CD14-positive monocyte (primary cell): ENCODE data around the gene NCR2. TPM values are rescaled to one million over a fixed set of nuclear protein-coding genes. Genes with fewer than 3 reads are reported as not detected.
A peak's percentile ranks its signal among the peaks of the same experiment; 100 is the strongest.

ENCODE experiments used
- DNase-seq, 3 donors: peaks; one replicate each; pipeline ENCODE4 v3.0.0-alpha.2; 2011 to 2022
- H2AFZ ChIP-seq: 2 replicates; pipeline ENCODE4 v1.6.0; 2012; ENCODE audit warnings: mild to moderate bottlenecking, low read depth, low read length, inconsistent platforms; ENCODE audit not compliant: insufficient read depth, poor library complexity, severe bottlenecking
- H3K27ac ChIP-seq, 2 donors: 1 replicate in 1 of 2; 2 replicates in 1 of 2; pipeline ENCODE4 v1.5.1; 2012 to 2013; ENCODE audit warnings: low read length in 2 of 2, control low read depth in 1 of 2, inconsistent platforms in 1 of 2, low read depth in 1 of 2, mild to moderate bottlenecking in 1 of 2
- H3K27me3 ChIP-seq, 2 donors: one replicate each; pipeline versions ENCODE4 v1.6.0 to v1.6.1; 2011 to 2013; ENCODE audit warnings: low read length in 2 of 2; ENCODE audit not compliant: control insufficient read depth in 2 of 2, insufficient read depth in 2 of 2
- H3K36me3 ChIP-seq, 2 donors: replicated peaks in 1 of 2; 1 replicate in 1 of 2; 2 replicates in 1 of 2; pipeline versions ENCODE4 v1.5.1 to v1.6.1; 2012 to 2013; ENCODE audit warnings: low read length in 2 of 2, control low read depth in 1 of 2, inconsistent platforms in 1 of 2, mild to moderate bottlenecking in 1 of 2; ENCODE audit not compliant: insufficient read depth in 2 of 2, control insufficient read depth in 1 of 2
- H3K4me1 ChIP-seq, 2 donors: 1 replicate in 1 of 2; 2 replicates in 1 of 2; pipeline versions ENCODE4 v1.5.1 to v1.6.1; 2012 to 2013; ENCODE audit warnings: low read length in 2 of 2, control low read depth in 1 of 2, inconsistent platforms in 1 of 2, mild to moderate bottlenecking in 1 of 2, moderate library complexity in 1 of 2; ENCODE audit not compliant: insufficient read depth in 2 of 2, control insufficient read depth in 1 of 2
- H3K4me2 ChIP-seq: replicated peaks from 2 replicates; pipeline ENCODE3; 2012; ENCODE audit warnings: low read length, moderate library complexity, mild to moderate bottlenecking; ENCODE audit not compliant: poor library complexity, severe bottlenecking; ENCODE audit errors: extremely low read depth
- H3K4me3 ChIP-seq, 3 experiments: fragments of 200-600 bp in 1 of 3; sonication (generic) in 1 of 3; replicated peaks in 1 of 3; 1 replicate in 2 of 3; 2 replicates in 1 of 3; pipeline ENCODE4 v1.5.1; 2011 to 2013; ENCODE audit warnings: low read length in 3 of 3, mild to moderate bottlenecking in 3 of 3, control low read depth in 2 of 3, low read depth in 2 of 3, inconsistent platforms in 1 of 3, moderate library complexity in 1 of 3
- H3K79me2 ChIP-seq: 2 replicates; pipeline ENCODE4 v1.6.0; 2012; ENCODE audit warnings: mild to moderate bottlenecking, control low read depth, inconsistent platforms, low read length, moderate library complexity; ENCODE audit not compliant: insufficient read depth
- H3K9ac ChIP-seq: 2 replicates; pipeline ENCODE4 v1.6.0; 2017; ENCODE audit warnings: low read length, mild to moderate bottlenecking; ENCODE audit not compliant: insufficient read depth, poor library complexity, severe bottlenecking
- H3K9me3 ChIP-seq, 2 donors: replicated peaks in 1 of 2; 1 replicate in 1 of 2; 2 replicates in 1 of 2; pipeline versions ENCODE4 v1.5.1 to v1.6.1; 2012 to 2013; ENCODE audit warnings: low read length in 2 of 2, control low read depth in 1 of 2; ENCODE audit not compliant: control insufficient read depth in 1 of 2, insufficient read depth in 1 of 2
- H4K20me1 ChIP-seq: 2 replicates; pipeline ENCODE4 v1.6.0; 2012; ENCODE audit warnings: mild to moderate bottlenecking, low read length, control low read depth, moderate library complexity; ENCODE audit not compliant: insufficient read depth
- H3K27ac Mint-ChIP-seq, 7 donors: one replicate each; pipeline ENCODE4 v1.8.0; 2020; ENCODE audit warnings: mild to moderate bottlenecking in 7 of 7, mixed read lengths in 7 of 7, moderate library complexity in 6 of 7, inconsistent platforms in 2 of 7
- H3K27me3 Mint-ChIP-seq, 3 donors: one replicate each; pipeline ENCODE4 v1.8.0; 2021 to 2022; ENCODE audit warnings: low read depth in 3 of 3, mild to moderate bottlenecking in 3 of 3, mixed read lengths in 3 of 3, moderate library complexity in 3 of 3, inconsistent platforms in 1 of 3
- H3K36me3 Mint-ChIP-seq, 2 donors: one replicate each; pipeline ENCODE4 v1.8.0; 2020; ENCODE audit warnings: mixed read lengths in 2 of 2, inconsistent platforms in 1 of 2, mild to moderate bottlenecking in 1 of 2
- H3K4me1 Mint-ChIP-seq: one replicate; pipeline ENCODE4 v1.8.0; 2020; ENCODE audit warnings: mild to moderate bottlenecking, mixed read lengths
- H3K4me3 Mint-ChIP-seq, 2 donors: one replicate each; pipeline ENCODE4 v1.8.0; 2020; ENCODE audit warnings: mild to moderate bottlenecking in 2 of 2, mixed read lengths in 2 of 2, moderate library complexity in 1 of 2
- H3K9me3 Mint-ChIP-seq, 7 donors: one replicate each; pipeline ENCODE4 v1.8.0; 2020 to 2022; ENCODE audit warnings: mixed read lengths in 7 of 7, mild to moderate bottlenecking in 6 of 7, moderate library complexity in 6 of 7, inconsistent platforms in 2 of 7
- CTCF ChIP-seq: fragments of 200-600 bp; IDR thresholded peaks from one replicate; pipeline ENCODE4 v1.8.0; 2022; ENCODE audit warnings: antibody characterized with exemption, mild to moderate bottlenecking
- WGBS: methylation state at CpG from one replicate; pipeline ENCODE4 v1.1.5; 2013; ENCODE audit warnings: missing lambda C conversion rate; ENCODE audit not compliant: insufficient coverage; 5-methylcytosine and 5-hydroxymethylcytosine counted together
- intact Hi-C, 2 donors: fragments of 100-400 bp; cut with micrococcal nuclease; formaldehyde crosslinking; loops; one replicate each; pipeline versions ENCODE4 v1.15.0 to v1.15.1; 2023
- polyA plus RNA-seq, 3 donors: library from polyadenylated mRNA; depleted of rRNA in 1 of 3; unstranded in 2 of 3; stranded (reverse) in 1 of 3; fragments of 300-500 nt in 2 of 3; fragments of >200 nt in 1 of 3; fragmentation: Illumina TruSeq in 2 of 3; gene quantifications; 1 replicate in 2 of 3; 2 replicates in 1 of 3; pipeline ENCODE4 v1.2.3, GENCODE V29; 2012 to 2021

The NCR2 gene
- polyA plus RNA-seq, 3 donors, result not detected

GRCh38 chr6:41344876-41345275, 9.5 kb downstream of the NCR2 start:
- WGBS, result 50% methylated on average over 1 of the region's 3 CpGs
- Histone ChIP-seq H3K36me3 (no peaks in the 10 kb centered on the region), H3K9ac (no peak overlapping the region), H3K79me2 (no peaks in the 10 kb centered on the region), H2AFZ (no peak overlapping the region), H3K9me3 (peaks cover 5 to 12% of the 10 kb centered on the region in 2 donors), H4K20me1 (no peaks in the 10 kb centered on the region), H3K4me3 (no peak overlapping the region), H3K27me3 (peaks cover 0 to 2% of the 10 kb centered on the region in 2 donors), H3K4me1 (no peaks in the 10 kb centered on the region), H3K4me2 (no peak overlapping the region), H3K27ac (no peak overlapping the region)
- intact Hi-C loops, result no loop called here
- Mint-ChIP-seq H3K4me3 (no peak overlapping the region), H3K27ac (peak overlapping the region in 1 of 7 donors; percentile 32), H3K36me3 (no peaks in the 10 kb centered on the region), H3K4me1 (no peaks in the 10 kb centered on the region), H3K27me3 (peaks cover 10 to 18% (median 18%) of the 10 kb centered on the region in 3 donors), H3K9me3 (peaks cover 7 to 15% (median 11%) of the 10 kb centered on the region in 7 donors)
- no peak for TF ChIP-seq CTCF
- DNase-seq, result no peak

GRCh38 chr6:41345901-41346300, 10.5 kb downstream of the NCR2 start:
- Mint-ChIP-seq H3K27ac (no peak overlapping the region), H3K36me3 (no peaks in the 10 kb centered on the region), H3K4me3 (no peak overlapping the region), H3K4me1 (no peaks in the 10 kb centered on the region), H3K27me3 (peaks cover 12 to 19% (median 18%) of the 10 kb centered on the region in 3 donors), H3K9me3 (peaks cover 7 to 15% (median 11%) of the 10 kb centered on the region in 7 donors)
- Histone ChIP-seq H3K27me3 (peaks cover 0 to 2% of the 10 kb centered on the region in 2 donors), H4K20me1 (no peaks in the 10 kb centered on the region), H3K9ac (no peak overlapping the region), H3K36me3 (no peaks in the 10 kb centered on the region), H3K4me1 (no peaks in the 10 kb centered on the region), H3K79me2 (no peaks in the 10 kb centered on the region), H2AFZ (no peak overlapping the region), H3K27ac (no peak overlapping the region), H3K4me2 (no peak overlapping the region), H3K4me3 (no peak overlapping the region), H3K9me3 (peaks cover 5 to 12% of the 10 kb centered on the region in 2 donors)
- DNase-seq, result no peak
- WGBS, result 96% methylated on average over 8 of the region's 8 CpGs
- intact Hi-C loops, result no loop called here
- no peak for TF ChIP-seq CTCF
